GM21576 (cell line): ENCODE measurements around the gene MFSD2A.
A peak's percentile ranks its signal among the peaks of the same experiment; 100 is the strongest.
"Not testable (repeated sequence)": the region's sequence is repeated elsewhere in the genome, so short reads cannot be mapped to it uniquely, and the experiment has no call there.

Experiments
- ATAC-seq: cut with Tn5 transposase; IDR thresholded peaks from one replicate; pipeline ENCODE4 v1.9.1; 2021; ENCODE audit warnings: mild to moderate bottlenecking, moderate library complexity; ENCODE audit not compliant: unreplicated experiment

The MFSD2A gene

DNA sequence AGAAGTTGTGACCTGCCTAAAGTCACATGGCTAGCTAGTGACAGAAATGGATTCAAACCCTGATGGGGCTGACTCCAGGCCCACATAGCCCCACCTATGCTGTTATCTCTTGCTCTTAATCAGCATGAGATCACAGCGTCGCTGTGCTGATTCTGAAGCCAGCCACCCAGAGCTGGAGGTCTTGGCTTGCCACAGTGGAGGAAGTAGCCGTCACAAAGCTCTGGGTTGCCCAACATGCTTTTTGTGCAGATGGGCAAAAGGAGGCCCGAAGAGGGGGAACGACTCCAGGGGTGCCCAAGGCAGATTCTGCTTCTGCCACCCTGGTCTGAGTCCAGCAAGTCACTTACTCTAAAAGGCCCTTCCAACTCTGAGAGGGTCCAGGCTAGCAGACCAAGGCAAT lies 14.7 kb upstream of the MFSD2A start:
- no peak for ATAC-seq

DNA sequence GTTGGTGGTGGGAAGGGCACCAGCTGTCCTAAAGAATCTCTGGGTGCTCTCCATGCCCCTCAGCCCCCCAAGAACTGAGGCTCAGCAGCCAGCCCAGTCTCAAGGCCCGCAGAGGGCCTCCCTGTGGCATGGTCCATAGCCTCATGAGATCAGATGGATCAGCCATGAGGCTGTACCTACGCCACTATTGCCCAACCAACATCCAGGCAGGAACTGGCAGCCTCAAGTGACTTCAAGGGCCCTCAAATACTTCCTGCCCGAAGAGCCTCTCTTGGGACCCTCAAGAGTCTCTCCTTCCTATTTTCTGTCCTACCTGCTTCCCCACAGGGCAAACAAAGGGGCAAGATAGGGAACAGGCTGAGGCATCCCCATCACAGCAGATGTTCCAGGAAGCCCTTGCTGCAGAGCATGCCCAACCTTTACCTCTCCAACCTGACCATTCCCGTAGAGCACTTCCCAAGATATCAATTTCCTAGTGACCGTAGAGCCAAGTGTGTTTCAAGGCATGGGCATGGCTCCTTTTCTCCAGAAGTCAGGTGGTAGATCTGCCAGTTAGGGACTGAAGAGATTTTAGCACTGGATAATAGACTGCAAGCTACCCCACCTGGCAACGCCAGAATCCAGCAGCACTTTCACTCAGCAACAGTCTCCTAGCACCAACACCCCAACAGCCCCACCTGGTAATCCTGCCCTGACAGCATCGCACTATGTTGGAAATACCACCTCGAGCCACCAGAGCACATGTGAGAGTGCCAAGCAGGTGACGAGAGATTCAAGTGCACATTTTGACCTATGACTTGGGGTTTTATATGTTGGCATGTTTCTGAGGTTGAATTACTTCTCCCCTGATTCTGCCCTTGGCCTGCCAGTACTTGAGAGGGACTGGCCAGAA lies 13.7 kb upstream of the MFSD2A start:
- ATAC-seq: no peak

DNA sequence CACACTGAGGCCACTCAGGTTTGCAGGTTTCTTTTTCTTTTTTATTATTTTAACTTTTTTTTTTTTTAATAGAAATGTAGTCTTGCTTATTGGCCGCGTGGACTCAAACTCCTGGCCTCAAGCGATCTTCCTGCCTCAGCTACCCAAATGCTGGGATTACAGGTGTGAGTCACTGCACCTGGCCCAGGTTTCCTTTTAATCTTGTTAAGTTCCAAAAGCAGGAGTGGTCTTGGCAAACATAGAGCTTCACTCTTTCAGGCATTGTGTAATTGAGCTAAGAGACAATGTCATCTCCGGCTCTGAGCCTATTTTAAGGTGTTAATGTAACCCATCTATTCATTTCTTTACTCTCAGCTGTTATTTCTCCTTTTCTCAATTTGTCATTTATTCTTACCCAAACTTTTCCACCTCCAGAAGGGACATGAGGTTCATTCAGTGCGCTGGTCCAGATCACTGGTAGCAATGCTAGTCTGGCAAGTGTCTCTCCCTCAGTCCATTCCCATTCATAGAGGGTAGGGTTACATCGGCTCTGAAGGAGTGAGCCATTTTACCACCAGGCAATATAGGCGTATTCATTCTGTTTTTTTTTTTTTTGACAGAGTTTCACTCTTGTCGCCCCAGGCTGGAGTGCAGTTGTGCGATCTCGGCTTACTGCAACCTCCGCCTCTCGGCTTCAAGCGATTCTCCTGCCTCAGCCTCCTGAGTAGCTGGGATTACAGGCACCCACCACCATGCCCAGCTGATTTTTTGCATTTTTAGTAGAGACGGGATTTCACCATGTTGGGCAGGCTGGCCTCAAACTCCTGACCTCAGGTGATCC lies 11.3 kb upstream of the MFSD2A start:
- ATAC-seq: no peak

DNA sequence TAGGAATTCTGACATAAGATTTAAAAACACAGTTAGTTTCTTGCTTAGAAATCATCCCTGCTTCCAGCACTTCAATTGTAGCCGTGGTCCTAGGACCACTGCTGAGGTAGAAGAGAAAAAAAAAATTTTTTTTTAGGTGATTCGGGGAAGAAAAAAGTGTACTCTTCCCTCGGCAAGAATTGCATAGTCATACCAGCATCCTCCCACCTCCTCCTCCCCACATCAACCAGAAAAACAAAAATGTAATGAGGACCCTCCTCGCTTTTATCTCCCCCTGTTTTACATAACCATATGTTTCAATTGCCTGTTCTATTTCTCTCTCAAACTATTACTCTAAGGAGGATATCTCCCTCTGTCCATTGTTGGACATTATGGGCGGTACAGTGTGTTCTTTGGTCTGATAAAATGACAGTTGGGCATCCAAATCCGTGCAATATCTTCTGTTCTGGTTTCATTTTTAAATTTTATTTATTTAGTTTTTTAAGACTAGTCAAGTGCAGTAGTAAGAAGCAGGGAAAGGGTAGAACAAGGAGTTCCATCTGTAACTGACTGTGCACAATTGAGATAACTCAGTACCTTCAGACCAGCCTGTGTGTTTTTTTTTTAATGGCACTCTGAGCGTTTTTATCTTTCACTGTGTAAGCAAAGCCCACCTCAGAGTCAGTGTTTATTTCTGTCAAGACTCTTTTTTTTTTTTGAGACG lies 10.4 kb upstream of the MFSD2A start:
- no peak for ATAC-seq

DNA sequence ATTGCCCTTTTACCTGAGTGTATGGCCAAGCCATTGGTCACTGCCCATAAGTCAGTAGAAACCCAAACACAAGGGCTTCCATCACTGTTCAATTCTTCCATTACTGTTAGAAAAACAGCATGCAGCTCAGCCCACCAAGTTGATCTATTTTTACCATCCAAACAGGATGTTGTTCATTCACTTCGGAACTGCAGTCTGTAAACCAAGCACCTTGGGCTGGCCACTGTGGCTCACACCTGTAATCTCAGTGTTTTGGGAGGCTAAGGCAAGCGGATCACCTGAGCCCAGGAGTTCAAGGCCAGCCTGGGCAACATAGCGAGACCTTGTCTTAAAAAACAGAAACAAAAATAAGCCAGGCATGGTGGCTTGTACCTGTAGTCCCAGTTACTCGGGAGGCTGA lies 8.7 kb upstream of the MFSD2A start:
- ATAC-seq: no peak

DNA sequence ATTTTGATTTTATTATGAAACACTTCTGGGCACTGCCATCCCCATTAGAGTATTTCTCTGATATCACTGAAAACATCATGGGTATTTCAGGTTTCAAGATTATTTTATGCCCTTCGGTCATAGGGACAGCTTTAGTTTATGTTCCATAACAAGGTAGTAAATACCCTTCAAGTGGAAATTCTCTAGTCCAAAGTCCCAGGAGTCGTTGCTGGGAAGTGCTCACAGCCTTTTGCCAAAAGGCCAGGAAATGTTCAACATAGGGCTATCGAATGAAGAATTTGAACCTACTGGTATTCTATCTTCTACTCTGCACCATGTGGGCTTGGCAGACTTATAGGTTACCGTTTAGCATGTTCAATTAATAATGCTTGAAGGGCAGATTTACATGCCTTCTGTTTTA lies 7.7 kb upstream of the MFSD2A start:
- ATAC-seq: no peak

DNA sequence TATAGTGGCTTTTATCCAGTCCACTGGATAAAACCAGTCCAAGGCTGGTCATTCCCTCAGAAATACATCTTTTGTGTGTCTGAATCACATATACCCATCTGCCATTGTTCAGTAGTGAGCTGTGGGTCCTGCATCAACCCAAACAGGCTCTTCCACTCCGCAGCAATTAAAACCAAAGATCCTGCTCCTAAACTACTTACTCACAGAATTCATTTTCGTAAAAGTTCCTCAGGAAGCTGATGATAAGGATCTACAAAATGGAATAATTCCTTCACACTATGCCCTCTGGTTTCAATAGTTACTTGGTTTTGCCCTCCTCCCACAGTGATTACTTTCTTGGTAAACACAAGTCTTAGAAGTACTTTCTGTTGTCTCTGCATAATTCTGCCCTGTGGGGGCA lies 5.1 kb upstream of the MFSD2A start:
- no peak for ATAC-seq

DNA sequence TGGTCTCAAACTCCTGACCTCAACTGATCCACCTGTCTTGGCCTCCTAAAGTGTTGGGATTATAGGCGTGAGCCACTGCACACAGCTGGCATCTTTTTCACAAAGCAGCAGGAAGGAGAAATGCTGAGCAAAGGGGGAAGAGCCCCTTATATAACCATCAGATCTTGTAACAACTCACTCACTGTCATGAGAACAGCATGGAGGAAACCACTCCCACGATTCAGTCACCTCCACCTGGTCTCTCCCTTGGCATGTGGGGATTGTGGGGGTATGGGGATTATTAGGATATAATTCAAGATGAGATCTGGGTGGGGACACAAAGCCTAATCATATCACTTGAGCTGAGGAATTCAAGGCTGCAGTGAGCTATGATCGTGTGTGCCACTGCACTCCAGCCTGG lies 3.0 kb upstream of the MFSD2A start:
- ATAC-seq: no peak

DNA sequence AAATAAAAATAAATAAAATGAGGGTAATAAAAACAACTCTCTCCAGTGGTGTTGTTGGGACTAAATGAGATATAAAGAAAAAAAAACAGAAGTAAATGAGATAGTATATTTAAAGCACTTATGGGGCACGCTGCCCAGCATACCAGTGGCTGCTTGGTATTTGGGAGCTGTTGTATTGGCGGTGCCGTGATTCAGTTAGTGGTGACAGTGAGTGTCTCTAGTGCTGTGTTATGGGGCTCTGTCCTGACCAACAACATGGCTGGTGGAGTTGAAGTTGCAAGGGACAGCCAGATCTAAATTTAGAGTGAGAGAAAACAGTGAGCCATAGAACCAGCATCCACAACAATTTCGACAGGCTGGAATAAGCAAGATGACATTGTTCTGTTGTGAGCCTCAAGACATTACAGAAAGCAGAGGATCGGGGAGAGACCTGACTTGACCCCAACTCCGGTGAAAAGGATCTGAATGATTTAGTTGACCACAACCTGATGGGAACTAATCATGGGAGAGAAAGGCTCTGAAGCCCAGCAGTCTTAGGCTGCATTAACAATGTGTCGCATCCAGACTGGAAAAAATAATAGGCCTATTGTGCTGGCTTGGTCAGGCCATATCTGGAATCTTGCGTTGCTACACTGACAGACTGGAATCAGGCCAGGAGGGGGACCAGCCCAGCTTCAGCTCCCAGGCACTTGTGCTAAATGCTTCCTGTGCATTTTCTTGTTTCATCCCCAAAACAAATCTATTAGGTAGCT lies 2.4 kb upstream of the MFSD2A start:
- no peak for ATAC-seq

DNA sequence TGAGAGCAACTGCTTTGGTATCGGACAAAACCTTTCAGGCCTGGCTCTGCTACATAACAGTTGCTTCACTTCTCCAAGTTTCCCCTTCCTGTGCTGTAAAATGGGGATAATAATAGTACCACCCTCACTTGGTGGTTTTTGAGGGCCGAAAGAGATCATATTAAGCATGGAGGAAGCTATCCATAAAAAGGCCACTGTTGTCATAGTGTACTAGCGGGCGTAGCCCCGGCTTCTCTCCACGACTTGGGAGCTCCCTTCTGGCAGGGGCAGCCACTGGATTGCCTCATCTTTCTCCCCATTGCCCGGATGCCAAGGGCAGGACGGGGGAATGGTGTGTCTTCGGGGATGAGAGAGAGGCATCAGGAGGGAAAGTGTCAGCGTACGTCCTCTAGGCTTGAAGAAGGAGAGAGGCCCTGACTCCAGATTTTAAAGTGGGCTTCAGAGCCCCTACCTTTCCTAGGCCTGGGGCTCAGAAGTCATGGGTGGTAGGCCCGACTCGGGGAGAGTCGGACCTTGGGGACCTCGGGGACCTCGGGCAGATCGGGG lies 548 bp upstream of the MFSD2A start:
- ATAC-seq: no peak

DNA sequence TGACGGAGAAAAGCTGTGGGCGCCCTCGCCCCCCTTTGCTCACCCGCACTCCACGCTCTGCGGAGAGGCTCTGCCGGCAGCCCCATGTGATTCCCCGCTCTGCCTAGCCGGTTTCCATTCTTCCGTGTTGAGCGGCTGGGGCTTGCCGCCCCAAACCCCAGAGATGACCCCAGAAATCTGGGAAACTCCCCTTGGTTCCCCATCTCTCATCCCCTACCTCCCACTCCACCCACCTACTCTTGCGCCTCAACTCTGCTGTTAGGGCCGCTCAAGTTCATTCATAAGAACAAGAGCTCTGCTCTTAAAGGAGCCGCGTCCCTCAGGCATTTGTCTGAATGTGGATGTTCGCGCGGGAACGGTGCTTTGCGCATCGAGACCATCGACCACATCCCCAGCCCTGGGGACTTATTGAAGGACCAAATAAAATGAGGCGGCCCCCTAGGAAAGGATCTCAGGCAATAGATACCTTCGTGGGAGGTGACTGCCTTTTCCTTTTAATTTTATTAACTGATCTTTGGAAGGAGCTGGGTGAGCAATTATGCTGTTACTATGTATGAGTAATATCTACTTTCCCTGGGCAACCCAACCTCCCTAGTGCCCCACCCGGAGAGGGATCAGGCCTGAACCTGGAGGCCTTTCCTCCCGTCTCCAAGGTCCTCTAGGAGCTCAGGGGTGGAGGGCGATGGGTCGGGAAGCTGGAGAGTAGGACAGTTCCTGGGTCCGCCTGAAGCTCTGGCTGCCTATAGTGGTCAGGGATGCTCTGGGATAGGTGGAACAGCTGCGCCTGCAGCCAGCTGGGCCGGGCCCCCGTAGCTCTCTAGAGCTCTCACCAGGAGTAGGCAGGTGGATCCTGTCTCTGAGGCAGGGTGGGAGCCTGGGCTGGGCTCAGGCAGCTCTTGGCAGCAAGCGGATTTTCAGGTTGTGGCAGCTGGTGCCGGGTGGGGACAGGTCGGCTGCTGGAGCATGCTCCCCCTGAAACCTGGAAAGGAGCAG lies 898 bp downstream of the MFSD2A start:
- ATAC-seq: peak; percentile 30

DNA sequence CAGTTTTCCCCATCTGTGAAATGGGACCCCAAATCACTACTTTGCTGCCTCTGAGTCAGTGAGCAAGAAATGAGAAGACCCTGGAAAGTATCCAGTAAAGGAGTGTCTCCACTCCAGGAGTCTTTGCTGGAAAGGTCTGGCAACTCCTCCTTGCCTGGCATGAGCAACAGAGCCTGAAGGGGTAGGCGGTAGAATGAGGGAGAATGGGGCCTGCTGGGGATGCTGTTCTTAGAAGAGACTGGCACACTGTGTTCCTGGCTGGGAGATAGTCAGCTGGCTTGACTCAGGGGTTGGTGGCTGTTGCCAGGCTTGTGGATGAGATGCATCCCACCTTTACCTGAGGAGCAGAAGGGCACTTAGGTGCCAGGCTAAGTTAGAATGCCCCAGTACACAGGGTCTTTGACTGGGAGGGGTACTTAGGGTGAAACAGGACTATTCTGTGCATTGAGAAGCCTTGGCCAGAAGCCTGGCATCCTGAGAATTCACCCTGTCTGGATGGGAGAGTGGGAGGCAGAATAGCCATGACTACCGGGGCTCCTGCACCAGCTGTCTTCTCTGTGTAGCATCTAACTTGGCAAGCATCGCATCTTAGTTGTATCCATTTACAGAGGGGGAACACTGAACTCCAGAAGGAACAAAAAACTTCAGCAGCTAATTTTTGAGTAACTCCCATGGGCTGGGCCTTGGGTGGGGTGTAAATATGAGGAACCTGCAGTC lies 2.5 kb downstream of the MFSD2A start:
- no peak for ATAC-seq

DNA sequence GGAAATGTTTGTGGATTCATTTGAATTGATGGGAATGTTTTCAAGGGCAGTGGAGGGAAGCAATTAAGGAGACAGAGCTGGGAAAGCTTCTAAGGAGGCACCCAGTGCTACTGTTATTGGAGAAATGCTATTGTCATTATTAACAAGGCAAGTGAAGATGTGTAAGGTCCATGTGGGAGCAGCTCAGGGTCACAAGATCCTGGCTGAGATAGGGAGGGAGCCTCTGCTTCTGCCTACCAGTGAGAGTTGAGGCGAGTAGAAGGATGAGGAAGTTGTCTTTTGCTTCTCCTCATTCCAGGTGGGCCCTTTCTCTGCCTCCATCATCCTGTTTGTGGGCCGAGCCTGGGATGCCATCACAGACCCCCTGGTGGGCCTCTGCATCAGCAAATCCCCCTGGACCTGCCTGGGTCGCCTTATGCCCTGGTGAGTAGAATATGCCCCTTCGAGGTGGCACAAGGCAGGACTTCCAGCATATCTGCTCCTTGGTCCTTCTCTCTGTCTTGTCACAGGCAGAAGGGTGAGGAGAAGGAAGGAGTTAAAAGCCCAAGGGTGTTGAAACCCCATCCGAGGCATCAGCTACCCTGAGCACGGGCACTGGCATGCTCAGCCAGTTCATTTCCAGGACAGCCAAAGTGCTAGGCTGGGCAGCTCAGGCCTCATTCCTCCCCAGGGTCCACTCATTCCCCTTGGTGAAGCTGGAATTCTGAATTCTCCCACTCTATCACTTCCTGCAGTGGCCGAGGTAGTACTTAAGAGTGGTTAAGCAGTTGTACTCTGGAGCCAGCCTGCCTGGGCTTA lies 3.7 kb downstream of the MFSD2A start:
- ATAC-seq: no peak

DNA sequence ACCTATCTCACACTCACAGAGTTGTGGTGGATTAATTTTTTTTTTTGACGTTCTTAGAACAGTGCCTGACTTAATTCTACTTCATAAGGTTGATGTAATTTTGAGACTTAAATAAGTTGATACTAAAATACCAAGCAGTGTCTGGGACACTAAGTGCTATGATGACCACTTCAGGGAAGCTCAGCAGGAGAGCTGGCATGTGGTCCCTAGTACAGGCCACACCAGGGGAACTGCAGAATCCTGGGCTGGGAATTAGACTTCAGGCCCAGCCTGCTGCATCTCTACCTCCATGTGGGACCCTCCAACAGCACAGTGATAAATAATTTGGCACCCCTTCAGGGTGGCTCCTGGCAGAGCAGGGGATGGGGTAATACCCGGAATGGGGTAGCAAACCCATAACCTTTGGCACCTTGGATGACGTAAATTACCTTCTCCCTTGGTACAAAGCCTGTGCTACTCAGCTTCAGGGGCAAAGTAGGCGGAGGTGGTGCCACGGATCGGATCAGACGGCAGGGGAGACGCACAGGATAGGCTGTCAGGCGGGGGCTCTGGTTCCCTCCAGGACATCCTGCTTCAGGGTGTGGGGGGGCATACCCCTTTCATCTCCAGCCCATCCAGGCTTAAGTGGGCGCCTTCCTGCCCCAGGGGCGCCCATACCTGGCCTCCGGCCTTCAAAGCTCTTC lies 4.8 kb downstream of the MFSD2A start:
- no peak for ATAC-seq

DNA sequence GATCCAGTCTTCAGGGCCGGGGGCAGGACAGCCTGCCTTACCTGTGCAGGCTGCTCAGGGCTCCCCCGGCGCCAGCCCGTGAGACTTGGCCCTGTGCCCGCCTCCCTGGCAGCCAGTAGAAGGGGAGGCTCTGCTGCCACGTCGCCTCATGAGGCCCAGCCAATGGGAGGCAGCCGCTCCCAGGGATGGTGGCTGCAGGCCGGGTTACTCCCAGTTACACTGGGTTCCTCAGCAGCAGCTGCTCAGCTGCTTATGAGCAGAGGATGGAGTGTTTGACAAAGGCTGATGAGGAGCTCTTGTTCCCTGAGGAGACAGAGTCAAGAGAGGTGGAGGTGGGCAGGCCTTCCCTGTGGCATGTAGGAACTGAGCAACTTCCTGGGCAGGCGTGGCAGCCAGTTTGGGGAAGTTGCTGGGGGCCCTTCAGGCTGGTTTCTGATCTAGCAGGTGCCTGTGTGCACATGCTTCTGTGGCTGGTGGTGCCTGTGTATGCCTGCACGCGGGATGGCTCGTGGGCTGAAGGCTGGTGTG lies 5.5 kb downstream of the MFSD2A start:
- ATAC-seq: no peak

DNA sequence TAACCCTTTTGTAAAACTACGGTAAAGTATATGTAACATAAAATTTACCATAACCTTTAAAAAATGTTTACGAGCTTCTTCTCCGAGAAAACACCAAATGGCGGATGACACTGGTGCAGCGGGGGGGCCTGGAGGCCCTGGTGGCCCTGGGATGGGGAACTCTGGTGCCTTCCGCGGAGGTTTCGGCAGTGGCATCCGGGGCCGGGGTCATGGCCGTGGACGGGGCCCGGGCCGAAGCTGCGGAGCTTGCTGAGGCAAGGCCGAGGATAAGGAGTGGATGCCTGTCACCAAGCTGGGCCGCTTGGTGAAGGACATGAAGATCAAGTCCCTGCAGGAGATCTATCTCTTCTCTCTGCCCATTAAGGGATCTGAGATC lies 7.5 kb downstream of the MFSD2A start:
- no peak for ATAC-seq

DNA sequence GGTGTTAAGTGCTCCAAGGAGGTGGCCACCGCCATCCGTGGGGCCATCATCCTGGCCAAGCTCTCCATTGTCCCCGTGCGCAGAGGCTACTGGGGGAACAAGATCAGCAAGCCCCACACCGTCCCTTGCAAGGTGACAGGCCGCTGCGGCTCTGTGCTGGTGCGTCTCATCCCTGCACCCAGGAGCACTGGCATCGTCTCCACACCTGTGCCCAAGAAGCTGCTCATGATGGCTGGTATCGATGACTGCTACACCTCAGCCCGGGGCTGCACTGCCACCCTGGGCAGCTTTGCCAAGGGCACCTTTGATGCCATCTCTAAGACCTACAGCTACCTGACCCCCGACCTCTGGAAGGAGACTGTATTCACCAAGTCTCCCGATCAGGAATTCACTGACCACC lies 8.0 kb downstream of the MFSD2A start:
- not testable (repeated sequence) for ATAC-seq
